ENCODE measurements around the gene SPHK1. TPM values are rescaled to one million over a fixed set of nuclear protein-coding genes. Genes with fewer than 3 reads are reported as not detected.
A peak's percentile ranks its signal among the peaks of the same experiment; 100 is the strongest.

SPHK1 gene
- total RNA-seq, 1 donor from 2014 or later: 17.8 TPM

DNA sequence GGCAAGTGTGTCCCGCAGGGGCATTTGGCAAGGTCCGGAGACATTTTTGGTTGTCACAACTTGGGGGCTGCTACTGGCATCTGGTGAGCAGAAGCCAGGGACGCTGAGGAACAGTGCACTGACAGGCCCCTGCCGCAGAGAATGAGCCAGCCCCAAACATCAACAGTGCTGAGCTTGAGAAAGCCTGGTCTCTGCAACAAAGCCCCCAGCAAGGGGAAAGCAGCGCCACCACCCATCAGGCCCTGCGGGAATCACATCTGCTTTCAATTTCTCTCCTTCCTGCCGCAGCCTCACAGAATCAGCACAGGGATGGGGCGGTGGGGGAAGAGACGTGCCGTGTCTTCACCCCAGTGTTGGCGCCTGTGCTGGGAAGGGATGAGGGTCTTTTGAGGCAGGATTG, 15.9 kb upstream of the SPHK1 start:
- no peak for DNase-seq (ENCODE audit: low spot score)
- H3K4me1 Mint-ChIP-seq (ENCODE audit: low read depth): no peaks in the 10 kb centered on the region
- intact Hi-C loops (cut with micrococcal nuclease): no loop called here
- no peaks in the 10 kb centered on the region for H3K9me3 Mint-ChIP-seq
- peaks cover 3% of the 10 kb centered on the region for H3K27me3 Mint-ChIP-seq (ENCODE audit: insufficient read depth)
- no peak overlapping the region for H3K27ac Mint-ChIP-seq
- no peaks in the 10 kb centered on the region for H3K36me3 Mint-ChIP-seq (ENCODE audit: low read depth)
- H3K4me3 Mint-ChIP-seq: no peak overlapping the region

DNA sequence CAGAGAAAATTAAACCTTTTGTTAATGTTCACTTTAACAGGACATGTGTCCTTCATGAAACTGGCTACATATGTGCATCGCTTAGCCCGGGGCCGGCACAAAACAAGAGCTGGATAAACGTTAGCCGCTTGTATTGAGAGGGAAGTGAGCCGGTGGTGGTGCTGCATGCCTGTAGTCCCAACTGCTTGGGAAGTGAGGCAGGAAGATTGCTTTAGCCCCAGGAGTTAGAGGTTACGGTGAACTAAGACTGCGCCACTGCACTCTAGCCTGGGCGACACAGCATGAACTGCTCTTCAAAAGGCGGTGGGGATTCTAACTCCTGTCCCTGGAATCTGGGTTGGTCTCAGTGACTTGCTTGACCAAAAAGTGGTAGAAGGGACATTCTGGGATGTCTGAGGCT, 15.0 kb upstream of the SPHK1 start:
- no peaks in the 10 kb centered on the region for H3K4me1 Mint-ChIP-seq (ENCODE audit: low read depth)
- DNase-seq (ENCODE audit: low spot score): no peak
- no peaks in the 10 kb centered on the region for H3K9me3 Mint-ChIP-seq
- no peak overlapping the region for H3K27ac Mint-ChIP-seq
- H3K36me3 Mint-ChIP-seq (ENCODE audit: low read depth): no peaks in the 10 kb centered on the region
- H3K4me3 Mint-ChIP-seq: no peak overlapping the region
- peaks cover 6% of the 10 kb centered on the region for H3K27me3 Mint-ChIP-seq (ENCODE audit: insufficient read depth)
- intact Hi-C loops (cut with micrococcal nuclease): no loop called here

- intact Hi-C loops (cut with micrococcal nuclease): no loop called here
- Mint-ChIP-seq H3K27me3 (ENCODE audit: insufficient read depth) (peaks cover 6% of the 10 kb centered on the region), H3K36me3 (ENCODE audit: low read depth) (no peaks in the 10 kb centered on the region), H3K4me1 (ENCODE audit: low read depth) (no peaks in the 10 kb centered on the region), H3K9me3 (no peaks in the 10 kb centered on the region), H3K27ac (no peak overlapping the region), H3K4me3 (no peak overlapping the region)
- DNase-seq (ENCODE audit: low spot score): no peak
Observed at GRCh38 chr17:76369804-76370203, 14.6 kb upstream of the SPHK1 start.

- Mint-ChIP-seq H3K4me3 (no peak overlapping the region), H3K27me3 (ENCODE audit: insufficient read depth) (peaks cover 8% of the 10 kb centered on the region), H3K27ac (no peak overlapping the region), H3K36me3 (ENCODE audit: low read depth) (no peaks in the 10 kb centered on the region), H3K9me3 (no peaks in the 10 kb centered on the region), H3K4me1 (ENCODE audit: low read depth) (no peaks in the 10 kb centered on the region)
- intact Hi-C loops (cut with micrococcal nuclease): no loop called here
- no peak for DNase-seq (ENCODE audit: low spot score)
Observed at GRCh38 chr17:76370261-76370993, 14.0 kb upstream of the SPHK1 start.

DNA sequence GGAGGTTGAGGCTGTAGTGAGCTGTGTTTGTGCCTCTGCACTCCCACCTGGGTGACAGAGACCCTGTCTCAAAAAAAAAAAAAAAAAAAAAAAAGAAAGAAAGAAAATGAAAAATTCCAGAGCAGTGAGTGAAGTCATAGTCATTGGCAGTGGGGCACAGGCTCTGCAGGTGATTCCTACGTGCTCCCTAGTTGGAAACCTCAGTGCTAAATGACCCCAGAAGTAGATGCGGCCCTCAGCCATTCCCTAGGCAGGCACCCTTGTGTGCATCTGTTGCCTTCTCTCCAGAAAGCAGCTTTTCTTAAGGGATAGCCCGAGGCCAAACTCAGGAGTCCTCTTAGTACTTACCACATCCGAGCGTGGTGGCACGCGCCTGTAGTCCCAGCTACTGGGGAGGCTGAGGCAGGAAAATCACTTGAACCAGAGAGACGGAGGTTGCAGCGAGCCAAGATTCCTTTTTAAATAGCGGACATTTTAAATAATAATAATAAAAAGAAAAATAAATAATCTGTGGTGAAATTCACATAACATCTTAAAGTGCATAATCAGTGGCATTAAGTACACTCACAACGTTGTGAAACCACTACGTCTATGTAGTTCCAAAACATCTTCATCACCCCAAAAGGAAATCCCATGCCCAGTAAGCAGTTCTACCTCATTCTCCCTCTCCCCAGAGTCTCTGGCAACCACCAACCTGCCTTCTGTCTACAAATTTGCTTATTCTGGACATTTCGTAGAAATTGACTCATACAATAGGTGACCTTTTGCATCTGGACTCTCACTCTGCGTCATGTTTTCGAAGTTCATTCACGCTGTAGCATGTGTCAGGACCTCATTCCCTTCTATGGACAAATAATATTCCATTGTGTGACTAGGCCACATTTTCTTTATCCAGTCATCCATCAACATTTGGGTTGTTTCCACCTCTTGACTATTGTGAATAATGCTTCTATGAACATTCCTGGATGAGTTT, 12.5 kb upstream of the SPHK1 start:
- no peak overlapping the region for H3K27ac Mint-ChIP-seq
- no peak for DNase-seq (ENCODE audit: low spot score)
- peaks cover 7% of the 10 kb centered on the region for H3K27me3 Mint-ChIP-seq (ENCODE audit: insufficient read depth)
- H3K9me3 Mint-ChIP-seq: no peaks in the 10 kb centered on the region
- intact Hi-C loops (cut with micrococcal nuclease): no loop called here
- no peaks in the 10 kb centered on the region for H3K4me1 Mint-ChIP-seq (ENCODE audit: low read depth)
- no peak overlapping the region for H3K4me3 Mint-ChIP-seq
- no peaks in the 10 kb centered on the region for H3K36me3 Mint-ChIP-seq (ENCODE audit: low read depth)

DNA sequence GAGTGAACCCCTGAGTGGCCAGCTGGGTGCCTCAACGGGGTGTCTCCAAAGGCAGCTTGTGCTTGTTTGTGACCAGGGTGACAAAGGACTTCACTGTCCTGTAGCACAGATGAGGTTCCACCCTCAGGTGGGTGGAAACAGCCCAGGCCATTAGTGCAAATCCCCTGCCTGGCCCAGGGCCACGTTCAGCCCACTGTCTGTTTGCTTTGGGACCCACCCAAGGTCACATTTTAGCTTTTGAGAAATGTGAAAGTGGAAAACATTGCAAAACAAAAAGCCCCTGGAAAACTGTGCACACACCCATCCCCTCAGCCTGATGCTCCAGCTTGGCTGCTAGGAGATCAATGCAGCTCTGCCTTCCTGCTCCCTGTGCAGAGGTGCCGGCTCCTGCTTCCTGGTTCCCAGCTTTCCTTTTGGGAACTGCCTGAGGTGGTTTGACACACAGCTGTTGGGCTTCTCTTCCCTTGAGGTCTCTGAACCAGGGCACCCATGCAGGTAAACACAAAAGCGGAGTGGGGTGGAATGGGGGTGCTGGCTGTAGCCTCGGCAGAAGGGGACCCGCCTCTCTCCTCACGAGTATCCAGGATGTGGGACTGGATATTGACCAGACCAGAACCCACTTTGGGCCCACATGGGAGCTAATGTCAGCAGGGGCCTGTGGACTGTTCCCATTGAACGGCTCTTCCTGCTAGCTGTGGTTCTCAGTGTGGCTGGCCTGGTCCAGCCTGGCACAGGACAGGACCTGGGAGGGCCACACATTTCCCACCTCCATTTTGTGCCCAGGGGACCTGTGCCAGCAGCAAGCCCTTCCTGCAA, 7.9 kb upstream of the SPHK1 start:
- intact Hi-C loops (cut with micrococcal nuclease): no loop called here
- no peaks in the 10 kb centered on the region for H3K9me3 Mint-ChIP-seq
- H3K27me3 Mint-ChIP-seq (ENCODE audit: insufficient read depth): peaks cover 9% of the 10 kb centered on the region
- no peak overlapping the region for H3K4me3 Mint-ChIP-seq
- no peaks in the 10 kb centered on the region for H3K36me3 Mint-ChIP-seq (ENCODE audit: low read depth)
- H3K4me1 Mint-ChIP-seq (ENCODE audit: low read depth): peaks cover 5% of the 10 kb centered on the region
- DNase-seq (ENCODE audit: low spot score): no peak
- no peak overlapping the region for H3K27ac Mint-ChIP-seq

GRCh38 chr17:76378548-76379274, 5.7 kb upstream of the SPHK1 start:
- no peak for DNase-seq (ENCODE audit: low spot score)
- Mint-ChIP-seq H3K36me3 (ENCODE audit: low read depth) (no peaks in the 10 kb centered on the region), H3K4me1 (ENCODE audit: low read depth) (peaks cover 8% of the 10 kb centered on the region), H3K27me3 (ENCODE audit: insufficient read depth) (peaks cover 7% of the 10 kb centered on the region), H3K9me3 (no peaks in the 10 kb centered on the region), H3K27ac (no peak overlapping the region), H3K4me3 (no peak overlapping the region)
- intact Hi-C loops (cut with micrococcal nuclease): no loop called here

DNA sequence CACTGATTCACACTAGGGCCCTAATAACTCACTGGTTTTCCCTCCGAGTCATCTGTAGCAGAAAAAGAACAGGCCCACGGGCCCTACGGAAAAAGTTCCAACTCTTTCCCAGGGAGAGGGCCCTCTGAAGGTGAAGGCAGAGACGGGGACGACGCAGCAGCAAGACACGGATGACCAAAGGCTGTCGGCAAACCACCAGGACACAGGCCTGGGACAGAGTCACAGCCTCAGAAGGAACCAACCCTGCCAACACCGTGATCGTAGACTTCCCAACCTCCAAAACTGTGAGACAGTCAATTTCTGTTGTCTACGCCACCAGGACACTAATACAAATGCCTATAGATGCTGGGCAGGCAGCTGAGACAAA, 5.2 kb upstream of the SPHK1 start:
- intact Hi-C loops (cut with micrococcal nuclease): no loop called here
- Mint-ChIP-seq H3K9me3 (no peaks in the 10 kb centered on the region), H3K27me3 (ENCODE audit: insufficient read depth) (peaks cover 7% of the 10 kb centered on the region), H3K27ac (no peak overlapping the region), H3K36me3 (ENCODE audit: low read depth) (no peaks in the 10 kb centered on the region), H3K4me3 (no peak overlapping the region), H3K4me1 (ENCODE audit: low read depth) (peaks cover 10% of the 10 kb centered on the region)
- no peak for DNase-seq (ENCODE audit: low spot score)

- Mint-ChIP-seq H3K9me3 (no peaks in the 10 kb centered on the region), H3K27me3 (ENCODE audit: insufficient read depth) (peaks cover 7% of the 10 kb centered on the region), H3K36me3 (ENCODE audit: low read depth) (no peaks in the 10 kb centered on the region), H3K27ac (no peak overlapping the region), H3K4me1 (ENCODE audit: low read depth) (peaks cover 10% of the 10 kb centered on the region), H3K4me3 (no peak overlapping the region)
- no peak for DNase-seq (ENCODE audit: low spot score)
- intact Hi-C loops (cut with micrococcal nuclease): loop anchor here (10.0 kb wide), 1 partner anchor 275 kb away; the partner anchor contains the start of gene EXOC7
Observed at GRCh38 chr17:76379646-76380376, 4.6 kb upstream of the SPHK1 start.

DNA sequence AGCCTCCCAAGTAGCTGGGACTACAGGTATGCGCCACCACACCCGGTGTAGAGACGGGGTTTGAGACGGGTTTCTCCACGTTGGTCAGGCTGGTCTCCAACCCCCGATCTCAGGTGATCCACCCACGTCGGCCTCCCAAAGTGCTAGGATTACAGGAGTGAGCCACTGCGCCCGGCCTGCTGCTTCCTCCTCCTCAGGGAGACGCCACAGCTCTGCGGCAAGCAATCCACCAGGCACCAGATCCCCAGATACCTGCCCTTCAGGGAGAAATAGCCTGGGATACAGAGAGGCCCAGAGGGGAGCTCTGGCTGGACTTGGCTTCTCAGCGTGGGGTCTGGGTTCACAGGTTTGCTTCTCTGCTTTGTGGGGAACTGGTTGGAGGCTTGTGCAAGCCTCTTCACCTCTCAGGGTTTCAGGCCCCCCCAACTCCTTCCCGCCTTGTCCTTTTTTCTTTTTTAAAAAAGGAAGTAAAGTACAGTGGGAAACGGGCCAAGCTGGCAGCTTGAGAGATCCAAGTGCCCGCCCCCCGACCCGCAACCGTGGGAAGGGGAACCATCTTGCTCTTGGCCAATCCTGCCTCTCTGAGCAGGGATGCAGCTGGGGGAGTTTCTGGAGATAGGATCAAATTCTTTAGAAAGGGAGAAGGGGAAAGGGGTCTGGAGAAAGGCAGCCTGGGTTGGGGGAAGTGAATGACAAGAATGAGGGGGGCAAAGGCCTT, 2.6 kb upstream of the SPHK1 start:
- intact Hi-C loops (cut with micrococcal nuclease): loop anchor here (2.0 to 10.0 kb wide), 2 partner anchors 111 to 277 kb away; partner anchors contain the start of gene EXOC7
- no peak for DNase-seq (ENCODE audit: low spot score)

GRCh38 chr17:76382351-76382802, 2.0 kb upstream of the SPHK1 start:
- DNase-seq (ENCODE audit: low spot score): no peak
- peaks cover 8% of the 10 kb centered on the region for H3K27me3 Mint-ChIP-seq (ENCODE audit: insufficient read depth)
- H3K9me3 Mint-ChIP-seq: no peaks in the 10 kb centered on the region
- intact Hi-C loops (cut with micrococcal nuclease): loop anchor here (2.0 to 10.0 kb wide), 2 partner anchors 110 to 278 kb away; partner anchors contain the start of gene EXOC7
- no peaks in the 10 kb centered on the region for H3K36me3 Mint-ChIP-seq (ENCODE audit: low read depth)
- H3K27ac Mint-ChIP-seq: peak overlapping the region; percentile 52
- peaks cover 10% of the 10 kb centered on the region for H3K4me1 Mint-ChIP-seq (ENCODE audit: low read depth)
- peak overlapping the region; percentile 88 for H3K4me3 Mint-ChIP-seq

More for the DNA sequence above, 2.6 kb upstream of the SPHK1 start:
- Mint-ChIP-seq H3K27ac (no peak overlapping the region), H3K36me3 (ENCODE audit: low read depth) (no peaks in the 10 kb centered on the region), H3K9me3 (no peaks in the 10 kb centered on the region), H3K27me3 (ENCODE audit: insufficient read depth) (peaks cover 8% of the 10 kb centered on the region), H3K4me1 (ENCODE audit: low read depth) (peaks cover 10% of the 10 kb centered on the region), H3K4me3 (peak overlapping the region; percentile 53)
